HG02588 (cell line): ENCODE data around the gene ZNF217.
"Not testable (repeated sequence)": the region's sequence is repeated elsewhere in the genome, so short reads cannot be mapped to it uniquely, and the experiment has no call there.

Experiments
- ATAC-seq: cut with Tn5 transposase; IDR thresholded peaks from one replicate; pipeline ENCODE4 v1.9.1; 2021; ENCODE audit warnings: mild to moderate bottlenecking, moderate library complexity; ENCODE audit not compliant: unreplicated experiment

Gene ZNF217

DNA sequence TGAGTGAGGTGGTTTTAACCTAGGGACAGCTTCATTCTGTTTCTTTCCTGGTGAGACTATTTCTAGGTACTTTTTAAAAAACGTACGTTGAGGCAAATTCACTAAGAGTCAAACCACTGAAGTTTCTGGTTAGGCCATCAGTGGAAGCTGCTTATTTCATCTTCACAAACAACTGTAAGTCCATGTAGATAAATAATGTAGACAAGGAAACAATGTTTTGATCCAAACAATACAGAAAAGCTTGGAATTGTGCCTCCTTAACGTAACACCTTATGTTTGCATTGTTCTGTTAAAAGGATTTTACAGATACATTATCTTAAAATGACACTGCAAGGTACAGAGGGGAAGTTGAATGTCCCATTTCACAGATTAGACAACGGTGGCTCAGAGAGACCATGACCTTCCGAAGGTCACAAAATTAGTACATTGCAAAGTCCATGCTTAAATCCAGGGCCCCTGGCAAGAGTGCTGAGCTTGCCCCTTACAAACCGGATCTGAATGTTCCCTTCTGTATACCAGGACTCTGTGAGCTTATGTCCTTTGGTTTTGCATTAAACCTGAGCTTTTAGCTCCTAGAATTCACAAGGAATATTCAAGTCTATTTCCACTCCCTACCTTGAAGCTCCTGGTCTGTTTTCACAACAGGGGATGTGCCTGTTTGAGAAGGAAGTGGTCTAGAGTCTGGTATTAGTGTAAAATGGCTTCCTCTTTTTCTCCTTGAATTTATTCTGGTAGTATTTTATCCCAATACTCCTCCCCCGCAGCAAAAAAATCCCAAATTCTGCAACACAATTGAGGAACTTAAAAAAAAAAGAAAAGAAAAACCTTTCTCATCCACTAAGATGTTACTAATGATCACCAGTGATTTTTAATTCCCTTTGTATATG is 28.9 kb upstream of the ZNF217 start:
- no peak for ATAC-seq

DNA sequence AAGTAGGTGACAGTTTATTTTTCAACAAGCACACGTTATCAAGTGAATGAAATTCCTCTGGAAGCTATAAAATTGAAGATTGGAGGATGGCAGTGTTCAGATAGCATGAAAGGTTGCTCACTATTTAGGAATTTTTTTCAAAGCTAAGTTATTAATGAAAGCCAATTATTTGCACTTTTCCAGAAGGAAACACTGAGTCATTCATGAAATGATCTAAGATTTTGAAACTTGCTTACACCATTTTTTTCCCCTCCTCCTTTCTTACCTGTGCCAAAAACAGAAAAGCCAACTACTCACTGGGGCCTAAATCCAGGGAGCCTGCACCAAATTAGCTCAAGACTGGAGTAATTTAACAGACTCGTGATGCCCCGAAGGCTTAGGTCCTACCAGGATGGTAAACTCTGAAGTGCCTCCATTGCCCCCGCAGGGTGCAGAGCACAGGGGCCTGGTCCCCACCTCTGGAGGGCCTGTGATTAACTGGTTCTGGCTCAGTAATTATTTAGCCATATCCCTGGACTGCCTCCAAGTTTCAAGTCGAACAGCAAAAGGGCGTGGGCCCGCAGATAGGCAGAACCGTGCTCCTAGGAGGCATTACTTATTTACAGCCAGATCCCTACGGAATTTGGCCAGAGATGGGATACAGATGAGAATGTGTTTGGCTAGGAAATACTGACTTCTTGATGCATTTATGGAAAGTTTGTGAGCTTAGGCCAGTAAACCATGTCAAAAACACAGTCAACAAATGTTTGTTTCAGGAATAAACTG is 28.0 kb upstream of the ZNF217 start:
- ATAC-seq = no peak

DNA sequence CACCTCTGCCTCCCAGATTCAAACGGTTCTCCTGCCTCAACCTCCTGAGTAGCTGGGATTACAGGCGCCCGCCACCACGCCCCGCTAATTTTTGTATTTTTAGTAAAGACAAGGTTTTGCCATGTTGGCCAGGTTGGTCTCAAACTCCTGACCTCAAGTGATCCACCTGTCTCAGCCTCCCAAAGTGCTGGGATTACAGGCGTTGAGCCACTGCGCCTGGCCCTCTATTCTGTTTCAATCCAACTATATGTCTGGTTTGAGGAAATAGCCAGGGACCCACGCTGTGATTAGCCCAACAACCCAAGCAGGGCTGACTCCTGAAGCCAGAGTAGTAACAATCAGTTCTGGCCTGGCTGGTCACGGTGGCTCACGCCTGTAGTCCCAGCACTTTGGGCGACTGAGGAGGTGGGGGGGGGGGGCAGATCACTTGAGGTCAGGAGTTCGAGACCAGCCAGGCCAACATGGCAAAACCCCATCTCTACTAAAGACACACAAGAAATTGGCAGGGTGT is 24.9 kb upstream of the ZNF217 start:
- not testable (repeated sequence) for ATAC-seq

DNA sequence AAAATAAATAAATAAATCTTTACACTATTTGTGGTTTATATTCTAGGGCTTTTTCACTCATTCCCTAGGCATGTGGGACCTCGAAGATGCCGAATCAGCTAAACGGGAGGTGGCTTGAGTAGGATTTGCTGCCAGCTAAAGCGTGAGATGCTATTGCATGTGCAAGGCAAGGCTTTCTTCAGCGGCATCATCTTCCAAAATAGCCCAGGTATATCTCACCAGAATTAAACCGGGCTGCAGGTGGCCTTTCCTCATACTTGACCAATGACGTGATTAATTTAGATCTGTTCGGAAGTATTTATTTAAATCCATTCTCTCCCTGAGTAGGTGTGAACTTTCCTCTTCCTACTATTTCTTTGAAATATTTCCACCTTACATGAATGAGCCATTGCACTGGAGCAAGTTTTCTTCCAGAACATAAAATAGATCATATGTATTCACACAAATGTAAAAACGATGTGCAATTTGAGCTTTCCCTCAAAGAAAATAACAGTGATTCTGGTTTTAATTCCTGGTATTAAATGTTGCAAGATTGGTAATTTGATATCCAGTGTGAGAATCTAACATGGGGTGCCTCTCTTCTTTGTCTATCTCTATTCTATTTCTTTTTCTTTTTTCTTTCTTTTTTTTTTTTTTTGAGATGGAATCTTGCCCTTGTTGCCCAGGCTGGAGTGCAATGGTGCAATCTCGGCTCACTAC is 24.3 kb upstream of the ZNF217 start:
- no peak for ATAC-seq

DNA sequence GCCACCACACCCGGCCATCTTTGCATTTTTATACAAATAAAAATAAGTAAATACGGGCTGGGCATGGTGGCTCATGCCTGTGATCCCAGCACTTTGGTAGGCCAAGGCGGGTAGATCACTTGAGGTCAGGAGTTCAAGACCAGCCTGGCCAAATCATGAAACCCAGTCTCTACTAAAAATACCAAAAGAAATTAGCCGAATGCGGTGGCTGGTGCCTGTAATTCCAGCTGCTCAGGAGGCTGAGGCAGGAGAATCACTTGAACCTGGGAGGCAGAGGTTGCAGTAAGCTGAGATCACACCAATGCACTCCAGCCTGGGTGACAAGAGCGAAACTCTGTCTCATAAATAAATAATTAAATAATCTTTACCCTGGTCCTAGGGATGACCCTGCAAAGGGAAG is 22.9 kb upstream of the ZNF217 start:
- ATAC-seq = not testable (repeated sequence)

DNA sequence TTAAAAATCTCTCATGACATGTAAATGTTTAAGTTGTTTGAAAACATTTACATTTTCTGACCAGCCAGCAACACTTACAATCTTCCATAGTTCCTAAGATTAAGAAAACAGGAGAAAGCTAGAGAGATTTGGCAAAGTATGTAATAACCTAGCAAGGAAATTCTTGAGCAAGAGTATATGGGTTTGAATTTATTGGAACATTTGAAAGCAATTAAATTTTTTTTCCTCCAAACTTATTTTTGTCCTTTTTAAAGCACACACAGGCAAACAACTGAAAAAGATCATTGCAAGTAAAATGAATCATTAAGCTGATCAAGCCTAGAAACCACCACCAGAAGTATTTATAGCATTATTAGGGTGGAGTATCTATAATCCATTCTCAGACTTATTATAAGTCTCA is 20.1 kb upstream of the ZNF217 start:
- no peak for ATAC-seq

DNA sequence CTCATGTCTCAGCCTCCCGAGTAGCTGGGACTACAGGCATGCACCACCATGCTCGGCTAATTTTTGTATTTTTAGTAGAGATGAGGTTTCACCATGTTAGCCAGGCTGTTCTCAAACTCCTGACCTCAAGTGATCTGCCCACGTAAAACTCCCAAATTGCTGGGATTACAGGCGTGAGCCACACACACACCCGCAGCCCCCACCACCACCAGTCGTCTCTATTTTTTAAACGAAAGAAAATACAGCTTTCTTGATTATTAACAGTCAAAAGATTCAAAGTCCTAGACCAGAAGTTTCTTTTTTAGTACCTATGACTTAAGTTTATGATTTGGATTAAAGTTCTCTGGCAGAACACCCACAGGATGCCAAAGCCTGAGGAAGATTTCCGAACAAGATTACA is 18.6 kb upstream of the ZNF217 start:
- not testable (repeated sequence) for ATAC-seq

DNA sequence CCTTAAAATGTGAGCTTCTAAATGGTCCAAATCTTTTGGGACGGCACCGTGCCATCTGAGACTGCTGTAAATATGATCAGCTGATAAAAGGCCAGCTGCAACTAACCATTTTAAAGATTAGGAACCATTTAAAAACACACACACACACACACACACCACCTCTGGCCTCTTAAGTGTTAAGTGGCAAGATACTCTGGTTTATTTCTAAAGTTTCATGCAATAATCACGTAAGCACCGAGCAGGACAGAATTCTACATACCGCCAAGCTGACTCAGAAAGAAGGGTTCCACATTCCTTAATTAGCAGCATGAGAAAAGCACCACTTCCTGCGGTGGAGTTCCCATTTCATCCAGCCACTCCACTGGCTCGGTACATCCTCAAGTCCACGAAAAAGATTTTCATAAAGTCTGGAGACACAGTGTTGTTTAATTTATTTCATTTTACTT is 17.8 kb upstream of the ZNF217 start:
- ATAC-seq = no peak

DNA sequence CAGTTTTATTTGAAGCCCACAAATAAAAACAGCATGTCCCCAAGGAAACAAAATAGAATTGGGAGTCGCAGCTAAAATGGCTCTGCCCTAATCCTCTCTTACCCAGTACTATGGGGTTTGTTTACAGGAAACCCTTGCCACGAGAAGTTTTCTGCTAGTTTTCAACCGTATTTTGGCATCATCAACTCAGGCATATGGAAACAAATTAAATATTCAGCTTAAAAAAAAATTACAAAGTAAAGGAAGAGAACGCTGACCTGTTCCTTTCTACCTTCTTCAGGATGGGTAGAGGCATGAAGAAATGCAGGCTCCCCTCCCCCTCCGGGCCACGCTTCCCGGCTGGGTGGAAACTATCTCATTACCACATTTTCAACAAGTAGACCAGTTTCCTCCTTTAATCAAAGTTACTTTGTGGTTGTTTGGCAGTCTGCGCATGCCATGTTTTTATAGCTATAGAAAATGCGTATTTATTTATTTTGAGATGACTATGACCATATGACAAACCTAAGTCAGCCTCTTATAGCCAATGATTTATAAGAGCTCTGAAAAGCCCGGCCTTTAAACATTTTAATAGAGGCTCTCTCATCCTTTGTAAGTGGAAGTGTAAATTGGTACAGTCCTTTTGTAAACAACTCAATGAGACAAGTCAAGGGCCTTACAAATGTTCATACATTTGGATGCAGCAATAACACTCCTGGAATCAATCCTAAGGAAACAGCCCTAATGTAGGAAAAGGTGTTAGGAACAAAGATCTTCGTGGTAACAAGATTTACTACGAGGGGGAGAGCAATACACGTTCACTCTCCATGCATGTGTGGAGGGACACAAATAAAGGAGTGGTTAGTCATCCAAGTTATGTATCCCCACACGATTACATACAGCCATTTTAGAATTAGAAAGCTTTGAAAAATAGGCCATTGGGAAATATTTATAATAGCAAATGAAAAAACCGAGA is 16.1 kb upstream of the ZNF217 start:
- ATAC-seq = peak; percentile 46

DNA sequence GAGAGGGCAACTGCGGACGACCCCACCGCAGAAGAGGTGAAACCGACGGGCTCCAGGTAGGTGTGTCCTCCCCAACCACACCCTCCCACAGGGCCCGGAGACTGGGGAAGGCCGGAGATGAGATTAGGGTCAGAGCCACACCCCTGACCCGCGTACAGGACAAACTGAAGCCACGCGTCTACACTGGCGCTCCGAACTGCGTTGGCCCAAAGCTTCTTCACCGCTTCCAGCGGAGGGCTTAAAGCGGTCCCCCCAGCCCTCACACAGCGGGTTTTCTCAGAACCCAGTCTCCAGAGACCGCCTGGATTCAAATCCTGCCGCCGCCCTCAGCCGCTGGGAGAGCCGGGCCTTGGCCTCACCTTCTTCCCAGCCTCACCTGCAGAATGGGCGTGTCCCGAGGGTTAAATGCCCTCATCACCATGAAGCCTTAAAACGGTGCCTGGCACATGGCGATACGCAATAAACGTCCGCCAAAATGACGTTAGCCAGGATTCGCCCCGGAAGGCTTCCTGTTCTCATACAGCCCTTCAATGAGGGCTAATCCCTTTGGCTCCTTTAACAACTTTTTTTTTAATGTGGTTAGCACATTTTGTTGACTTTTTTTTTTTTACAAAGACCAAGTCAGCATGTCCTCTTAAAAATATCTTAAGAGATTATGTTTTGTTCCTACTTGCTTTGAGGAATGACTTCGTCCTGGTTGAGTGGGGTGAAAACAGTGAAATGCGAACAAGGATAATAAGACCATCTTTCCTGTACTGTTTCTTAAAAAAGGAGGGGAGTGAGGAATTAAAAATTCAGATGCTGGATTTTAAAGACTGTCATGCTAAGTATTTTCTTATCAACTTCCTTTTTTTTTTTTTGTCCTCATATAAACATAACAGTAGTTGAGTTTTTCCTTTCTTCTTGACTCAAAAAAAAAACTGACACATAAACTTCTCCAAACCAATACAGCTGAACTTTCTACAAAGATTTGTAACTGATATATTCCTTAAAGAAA is 15.1 kb upstream of the ZNF217 start:
- ATAC-seq = no peak

DNA sequence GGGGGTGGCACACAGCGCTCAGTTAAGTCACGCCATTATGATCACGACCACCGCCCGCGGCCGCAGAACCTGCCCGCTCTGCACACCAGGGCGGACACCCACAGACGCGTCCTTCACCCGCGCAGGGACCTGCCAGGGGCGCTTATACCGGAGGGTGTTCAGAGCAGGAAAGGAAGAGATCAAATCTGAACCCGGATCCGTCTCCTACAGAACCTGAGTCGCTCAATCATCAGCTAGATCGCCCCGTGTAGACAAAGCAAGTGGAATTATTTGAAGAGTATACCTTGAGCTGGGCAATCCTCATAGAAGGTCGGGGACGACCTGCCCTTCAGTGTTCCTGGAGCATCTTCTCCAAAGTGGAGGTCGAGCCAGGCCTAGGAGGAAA is 14.4 kb upstream of the ZNF217 start:
- ATAC-seq = no peak

DNA sequence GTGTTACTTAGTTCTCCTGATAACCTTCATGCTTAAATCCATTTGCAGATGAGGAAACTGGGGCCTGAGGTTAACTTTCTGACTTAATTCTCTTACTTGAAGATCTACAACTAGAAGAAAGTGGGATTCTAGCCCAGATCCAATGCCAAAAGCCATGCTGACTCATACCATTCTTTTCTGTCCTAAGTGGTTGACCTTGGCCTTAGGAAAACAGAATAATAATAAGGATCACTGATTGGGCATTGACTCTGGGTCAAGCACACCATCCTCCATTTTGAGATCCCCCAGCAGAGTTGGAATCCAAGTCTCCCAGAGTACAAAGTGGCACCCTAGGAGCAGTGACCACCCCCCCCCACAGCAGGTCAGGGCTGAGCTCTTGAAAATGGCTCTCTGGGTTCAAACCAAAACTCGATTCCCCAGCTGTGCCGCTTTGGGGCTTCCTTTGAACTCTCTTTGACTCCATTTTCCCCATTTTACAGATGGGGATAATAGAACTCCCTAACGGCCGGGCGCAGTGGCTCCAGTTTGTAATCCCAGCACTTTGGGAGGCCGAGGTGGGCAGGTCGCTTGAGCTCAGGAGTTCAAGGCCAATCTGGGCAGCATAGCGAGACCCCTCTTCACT is 12.8 kb upstream of the ZNF217 start:
- ATAC-seq = no peak

DNA sequence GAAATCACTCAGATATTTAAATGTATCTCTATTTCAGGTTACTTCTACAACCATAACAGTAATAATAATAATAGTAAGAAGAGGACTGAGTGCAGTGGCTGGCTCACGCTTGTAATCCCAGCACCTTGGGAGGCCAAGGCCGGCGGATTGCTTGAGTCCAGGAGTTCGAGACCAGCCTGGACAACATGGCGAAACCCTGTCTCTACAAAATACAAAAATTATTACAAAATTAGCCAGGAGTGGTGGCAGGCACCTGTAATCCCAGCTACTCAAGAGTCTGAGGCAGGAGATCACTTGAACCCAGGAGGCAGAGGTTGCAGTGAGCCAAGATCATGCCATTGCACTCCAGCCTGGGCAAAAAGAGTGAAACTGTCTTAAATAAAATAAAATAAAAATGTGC is 11.8 kb upstream of the ZNF217 start:
- ATAC-seq = not testable (repeated sequence)

DNA sequence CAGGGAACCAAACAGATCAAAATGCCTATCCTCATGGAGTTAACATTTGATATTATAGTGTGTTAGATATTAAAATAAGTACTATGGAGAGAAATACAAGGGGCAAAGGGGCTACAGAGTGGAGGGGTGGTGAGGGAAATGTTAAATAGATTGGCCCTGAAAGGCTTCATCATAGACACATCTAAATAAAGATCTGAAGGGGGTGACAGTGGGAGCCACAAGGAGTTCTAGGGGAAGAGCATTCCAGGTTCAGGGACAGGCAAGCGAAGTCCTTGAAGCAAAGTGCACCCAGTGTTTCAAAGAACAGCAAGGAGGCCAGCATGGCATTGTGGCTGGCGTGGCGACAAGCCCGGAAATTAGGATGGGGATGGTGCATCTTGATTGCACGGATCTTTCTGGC is 11.2 kb upstream of the ZNF217 start:
- ATAC-seq = not testable (repeated sequence)

DNA sequence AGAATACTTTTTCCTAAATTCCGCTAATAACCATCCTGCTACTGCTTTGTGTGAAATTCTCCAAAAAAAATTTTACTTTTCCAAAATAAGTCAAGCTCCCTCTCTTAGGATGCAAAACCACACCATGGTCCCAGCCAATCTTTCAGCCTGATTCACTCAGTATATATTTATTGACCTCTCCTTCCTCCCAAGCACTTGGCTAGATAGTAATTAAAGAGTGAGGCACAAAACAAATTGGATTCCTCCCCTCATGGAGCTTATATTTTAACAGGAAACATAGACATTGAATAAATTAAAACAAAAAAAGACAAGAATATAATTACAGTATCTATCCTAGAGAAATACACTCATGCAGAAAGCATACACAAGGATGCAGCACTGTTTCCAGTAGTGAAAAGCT is 9.0 kb upstream of the ZNF217 start:
- ATAC-seq = no peak

DNA sequence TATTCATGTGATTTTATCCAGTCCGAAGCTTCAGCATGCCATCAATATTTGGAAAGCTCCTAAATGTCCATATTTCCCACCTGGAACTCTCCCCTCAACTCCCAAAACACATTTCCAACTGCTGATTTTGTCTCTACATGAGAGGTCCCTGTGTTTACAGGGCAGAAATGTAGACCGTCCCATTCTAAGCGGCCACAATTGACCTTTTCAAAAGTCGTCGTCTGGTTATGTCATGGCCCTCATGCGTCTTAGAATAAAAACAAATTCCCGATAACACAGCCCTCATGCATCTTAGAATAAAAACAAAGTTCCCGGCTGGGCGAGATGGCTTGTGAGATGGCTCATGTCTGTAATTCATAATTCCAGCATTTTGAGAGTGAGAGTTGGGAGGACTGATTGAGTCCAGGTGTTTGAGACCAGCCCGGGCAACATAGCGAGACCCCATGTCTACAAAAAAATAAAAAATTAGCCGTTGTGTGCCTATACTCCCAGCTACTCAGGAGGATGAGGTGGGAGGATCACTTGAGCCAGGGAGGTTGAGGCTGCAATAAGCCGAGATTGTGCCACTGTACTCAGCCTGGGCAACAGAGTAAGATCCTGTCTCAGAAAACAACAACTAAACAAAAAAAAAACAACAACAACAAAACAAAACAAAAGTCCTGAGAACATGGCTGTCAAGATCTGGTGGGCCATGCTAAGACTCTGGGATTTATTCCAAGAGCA is 6.4 kb upstream of the ZNF217 start:
- ATAC-seq = no peak

DNA sequence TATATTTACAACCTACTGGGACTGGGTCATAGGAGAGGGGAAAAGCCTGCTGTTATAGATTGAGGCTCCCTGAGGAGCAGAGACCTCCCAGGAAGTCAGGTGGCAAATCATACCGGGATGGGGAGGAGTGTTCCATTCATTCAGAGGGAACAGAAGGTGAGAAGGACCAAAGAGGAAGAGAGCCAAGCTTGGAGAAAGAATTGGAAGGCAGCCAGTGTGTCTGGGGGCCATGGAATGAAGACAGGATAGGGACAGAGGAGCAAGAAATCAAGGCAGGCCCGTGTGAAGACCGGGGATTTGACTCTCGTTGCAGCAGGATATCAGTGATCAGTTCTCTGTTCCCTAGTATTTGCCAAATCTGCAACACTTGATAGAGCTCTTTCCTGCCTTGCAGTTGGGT is 5.7 kb upstream of the ZNF217 start:
- ATAC-seq = no peak

DNA sequence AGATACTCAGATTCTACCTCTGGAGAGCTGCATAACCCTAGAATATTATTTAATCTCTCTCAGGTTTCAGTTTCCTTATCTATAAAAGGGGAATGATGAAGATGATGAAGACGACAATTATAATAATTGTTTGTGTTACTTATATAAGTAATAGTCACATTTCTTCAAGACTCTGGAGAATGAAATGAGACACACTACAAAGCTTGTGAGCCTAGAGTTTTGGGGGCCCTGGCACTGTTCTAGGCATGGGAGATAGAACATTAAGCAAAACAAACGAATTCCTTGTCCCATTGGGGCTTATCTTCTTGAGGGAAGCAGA is 5.4 kb upstream of the ZNF217 start:
- ATAC-seq = no peak
